NCI-H2227 (cell line): ENCODE data around the gene PTAFR.
A peak's percentile ranks its signal among the peaks of the same experiment; 100 is the strongest.

Source experiments
- DNase-seq: peaks from one replicate; lab custom pipeline; 2025; ENCODE audit not compliant: unreplicated experiment; lab: John Stamatoyannopoulos, UW

The PTAFR gene

DNA sequence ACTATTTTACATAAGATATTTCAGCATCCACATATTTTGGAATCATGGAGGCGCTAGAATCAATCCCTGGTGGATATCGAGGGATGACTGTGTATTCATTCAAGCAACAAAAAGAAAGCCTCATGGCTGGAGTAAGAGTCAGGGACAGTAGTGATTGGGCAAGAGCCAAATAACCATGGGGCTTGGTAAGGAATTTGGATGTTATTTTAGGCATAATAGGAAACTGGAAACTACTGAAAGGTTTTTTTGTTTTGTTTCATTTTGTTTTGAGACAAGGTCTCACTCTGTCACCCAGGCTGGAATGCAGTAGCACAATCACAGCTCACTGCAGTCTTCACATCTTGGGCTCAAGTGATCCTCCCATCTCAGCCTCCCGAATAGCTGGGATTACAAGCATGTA is 54.3 kb downstream of the PTAFR start:
- no peak for DNase-seq

DNA sequence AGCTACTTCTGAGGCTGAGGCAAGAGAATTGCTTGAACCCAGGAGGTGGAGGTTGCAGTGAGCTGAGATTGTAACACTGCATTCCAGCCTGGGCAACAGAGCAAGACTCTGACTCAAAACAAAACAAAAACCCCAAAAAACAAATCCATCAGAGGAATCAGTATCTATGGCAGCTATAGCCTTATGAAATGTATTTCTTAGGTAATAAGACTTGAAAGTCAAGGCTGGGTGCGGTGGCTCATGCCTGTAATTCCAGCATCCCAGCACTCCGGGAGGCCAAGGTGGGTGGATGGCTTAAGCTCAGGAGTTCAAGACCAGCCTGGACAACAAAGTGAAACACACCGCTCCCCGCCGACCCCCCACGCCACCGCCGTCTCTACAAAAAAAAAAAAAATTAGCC is 56.9 kb downstream of the PTAFR start:
- no peak for DNase-seq

DNA sequence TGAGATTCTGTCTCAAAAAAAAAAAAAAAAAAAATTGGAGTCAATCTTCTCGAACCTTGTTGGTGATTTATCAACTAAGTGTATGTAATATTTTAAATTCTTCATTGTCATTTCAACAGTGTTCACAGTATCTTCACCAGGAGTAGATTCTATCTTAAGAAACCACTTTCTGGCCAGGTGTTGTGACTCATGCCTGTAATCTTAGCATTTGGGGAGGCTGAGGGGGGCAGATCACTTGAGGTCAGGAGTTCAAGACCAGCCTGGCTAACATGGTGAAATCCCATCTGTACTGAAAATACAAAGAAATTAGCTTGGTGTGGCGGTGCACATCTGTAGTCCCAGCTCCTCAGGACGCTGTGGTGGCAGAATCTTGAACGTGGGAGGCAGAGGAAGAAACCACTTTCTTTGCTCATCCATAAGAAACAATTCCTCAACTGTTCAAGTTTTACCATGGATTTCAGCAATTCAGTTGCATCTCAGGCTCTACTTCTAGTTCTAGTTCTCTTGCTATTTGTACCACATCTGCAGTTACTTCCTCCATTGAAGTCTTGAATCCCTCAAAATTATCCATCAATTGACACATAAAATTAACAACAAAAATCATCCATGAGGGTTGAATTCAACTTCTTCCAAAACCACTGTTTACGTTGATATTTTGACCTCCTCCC is 57.7 kb downstream of the PTAFR start:
- no peak for DNase-seq

DNA sequence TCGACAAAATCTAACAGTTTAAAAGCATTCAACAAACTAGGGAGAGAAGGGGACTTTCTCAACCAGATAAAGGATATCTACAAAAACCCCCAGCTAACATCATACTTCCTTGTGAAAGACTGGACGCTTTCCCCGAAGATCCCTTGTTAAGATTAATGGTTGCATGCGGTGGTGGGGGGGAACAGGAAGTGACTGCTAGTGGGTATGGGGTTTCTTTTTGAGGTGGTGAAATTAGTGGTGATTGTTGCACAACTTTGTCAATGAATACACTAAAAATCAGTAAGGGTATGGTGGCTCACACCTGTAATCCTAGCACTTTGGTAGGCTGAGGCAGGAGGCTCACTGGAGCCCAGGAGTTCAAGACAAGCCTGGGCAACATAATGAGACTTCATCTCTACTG is 61.2 kb downstream of the PTAFR start:
- DNase-seq = no peak

DNA sequence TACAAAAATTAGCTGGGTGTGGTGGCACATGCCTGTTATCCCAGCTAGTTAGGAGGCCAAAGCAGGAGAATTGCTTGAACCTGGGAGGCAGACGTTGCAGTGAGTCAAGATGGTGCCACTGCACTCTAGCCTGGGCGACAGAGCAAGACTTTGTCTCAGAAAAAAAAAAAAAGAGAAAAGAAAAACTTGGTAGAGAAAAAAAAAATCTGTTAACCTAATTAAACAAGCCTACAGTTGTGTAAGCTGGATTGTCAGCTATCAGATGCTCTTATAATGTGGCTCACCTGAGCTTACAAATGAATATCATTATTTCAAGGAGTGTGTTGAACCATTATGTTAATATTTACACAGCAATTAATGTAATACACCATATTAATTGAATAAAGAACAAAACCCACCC is 61.6 kb downstream of the PTAFR start:
- no peak for DNase-seq

DNA sequence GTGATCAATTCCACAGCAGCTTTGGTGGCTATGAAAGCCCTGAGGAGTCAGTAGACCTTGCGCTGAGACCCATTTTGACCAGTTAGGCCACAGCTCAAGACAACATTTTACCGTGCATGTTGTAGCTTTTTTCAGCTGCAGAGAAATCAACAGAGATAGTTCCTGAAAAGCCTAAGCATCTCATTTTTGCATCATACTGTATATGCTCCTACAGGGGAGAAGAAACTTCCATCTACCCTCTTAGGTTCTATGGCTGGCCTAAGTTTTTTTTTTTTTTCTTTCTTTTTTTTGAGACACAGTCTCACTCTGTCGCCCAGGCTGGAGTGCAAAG is 63.3 kb downstream of the PTAFR start:
- no peak for DNase-seq

DNA sequence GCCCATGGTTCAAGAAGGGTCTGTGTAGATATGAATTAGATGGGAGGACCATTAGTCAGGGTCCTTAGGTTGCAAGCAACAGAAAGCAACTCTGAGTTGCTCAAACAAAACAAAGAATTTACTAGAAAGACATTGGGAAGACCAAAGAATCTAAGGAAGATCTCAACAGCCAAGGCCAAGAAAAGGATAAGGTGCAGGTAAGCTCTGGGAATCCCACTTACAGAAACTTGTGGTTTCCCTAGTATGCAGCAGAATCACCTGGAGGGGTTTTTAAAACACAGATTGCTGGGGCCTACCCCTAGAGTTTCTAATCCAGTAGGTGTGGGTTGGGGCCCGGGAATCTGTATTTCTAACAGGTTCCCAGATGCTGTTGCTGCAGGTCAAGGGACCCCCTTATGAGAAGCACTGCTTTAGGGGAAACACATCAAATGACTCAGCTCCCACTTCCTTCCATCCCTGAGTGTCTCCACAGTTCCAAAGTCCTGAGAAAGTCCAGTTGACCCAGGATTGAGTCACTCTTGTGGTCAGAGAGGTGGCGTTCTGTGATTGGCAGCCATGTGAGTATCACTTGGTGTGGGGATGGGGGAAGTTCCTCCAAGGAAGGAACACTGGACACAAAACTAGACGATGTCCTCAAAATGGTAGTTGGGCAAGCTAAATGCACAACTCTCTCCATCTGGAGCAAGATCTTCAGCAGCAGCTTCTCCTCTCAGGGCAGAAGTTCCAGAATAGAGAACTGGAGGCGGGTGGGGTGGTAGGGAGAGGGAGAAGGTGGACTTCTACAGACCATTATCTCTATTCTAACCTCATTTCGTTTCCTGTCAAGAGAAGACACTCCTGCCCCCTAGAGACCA is 63.9 kb downstream of the PTAFR start:
- no peak for DNase-seq

DNA sequence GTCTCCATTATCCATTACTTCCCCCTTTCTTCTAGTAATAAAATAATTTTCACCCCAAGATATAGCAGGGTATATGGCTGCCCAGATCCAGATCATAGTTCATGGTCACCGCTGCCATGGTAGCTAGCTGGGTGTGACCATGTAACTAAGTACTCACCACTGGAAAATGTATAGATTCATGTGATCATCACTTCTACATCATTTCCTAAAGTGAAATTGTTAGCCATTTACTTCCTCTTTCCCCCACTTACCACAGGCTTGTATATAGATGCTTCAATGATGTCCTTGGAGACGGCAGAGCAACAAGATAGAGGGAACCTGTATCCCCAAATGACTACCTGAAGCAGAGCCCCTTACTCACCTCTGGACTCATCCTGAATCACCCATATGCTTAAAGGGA is 65.3 kb downstream of the PTAFR start:
- DNase-seq = no peak

DNA sequence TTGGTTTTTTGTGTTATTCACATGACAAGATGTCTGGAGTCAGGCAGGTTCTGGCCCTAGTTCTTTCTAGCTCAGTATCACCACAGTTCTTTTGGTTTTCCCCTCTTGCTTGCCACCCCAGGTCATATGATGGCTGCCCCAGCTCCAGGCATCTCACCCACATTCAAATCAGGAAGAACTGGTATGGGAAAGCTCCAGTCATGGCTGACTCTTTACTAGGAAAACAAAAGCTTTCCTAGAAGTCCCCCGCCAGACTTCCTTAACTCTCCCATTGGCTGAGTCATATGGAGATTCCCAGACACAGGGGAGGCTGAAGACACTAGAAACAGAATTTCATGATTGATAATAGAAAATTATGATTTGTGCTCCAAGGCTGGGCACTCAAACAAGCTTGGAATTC is 65.9 kb downstream of the PTAFR start:
- no peak for DNase-seq

DNA sequence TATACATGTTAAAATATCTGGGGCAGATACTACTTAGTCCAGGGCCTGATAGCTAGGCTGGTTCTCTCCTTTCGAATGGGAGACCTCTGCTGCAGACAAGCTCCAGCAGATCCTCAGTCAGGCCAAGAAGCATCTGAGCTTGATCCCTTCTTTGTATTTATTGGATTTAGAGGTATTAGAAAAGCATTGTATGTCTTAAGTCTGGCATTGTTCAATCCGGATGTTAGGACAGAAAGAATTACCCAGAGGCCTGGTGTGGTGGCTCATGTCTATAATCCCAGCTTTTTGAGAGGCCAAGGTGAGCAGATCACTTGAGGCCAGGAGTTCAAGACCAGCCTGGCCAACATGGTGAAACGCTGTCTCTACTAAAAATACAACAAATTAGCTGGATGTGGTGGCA is 66.9 kb downstream of the PTAFR start:
- no peak for DNase-seq

DNA sequence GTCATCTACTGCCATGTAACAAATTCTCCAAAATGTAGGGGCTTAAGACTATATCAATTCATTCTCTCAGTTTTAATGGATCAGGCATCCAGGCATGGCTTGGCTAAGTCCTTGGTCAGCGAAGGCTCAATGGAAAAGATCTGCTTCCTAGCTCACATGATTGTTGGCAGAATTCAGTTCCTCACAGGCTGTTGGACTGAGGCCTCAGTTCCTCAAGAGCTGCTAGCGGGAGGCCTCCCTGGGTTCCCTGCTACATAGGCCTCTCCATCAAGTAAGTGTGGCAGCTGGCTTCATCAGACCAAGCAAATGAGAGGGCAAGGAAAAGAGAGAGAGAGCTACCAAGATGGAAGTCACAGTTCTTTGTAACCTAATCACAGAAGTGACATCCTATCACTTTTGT is 68.5 kb downstream of the PTAFR start:
- DNase-seq = no peak

DNA sequence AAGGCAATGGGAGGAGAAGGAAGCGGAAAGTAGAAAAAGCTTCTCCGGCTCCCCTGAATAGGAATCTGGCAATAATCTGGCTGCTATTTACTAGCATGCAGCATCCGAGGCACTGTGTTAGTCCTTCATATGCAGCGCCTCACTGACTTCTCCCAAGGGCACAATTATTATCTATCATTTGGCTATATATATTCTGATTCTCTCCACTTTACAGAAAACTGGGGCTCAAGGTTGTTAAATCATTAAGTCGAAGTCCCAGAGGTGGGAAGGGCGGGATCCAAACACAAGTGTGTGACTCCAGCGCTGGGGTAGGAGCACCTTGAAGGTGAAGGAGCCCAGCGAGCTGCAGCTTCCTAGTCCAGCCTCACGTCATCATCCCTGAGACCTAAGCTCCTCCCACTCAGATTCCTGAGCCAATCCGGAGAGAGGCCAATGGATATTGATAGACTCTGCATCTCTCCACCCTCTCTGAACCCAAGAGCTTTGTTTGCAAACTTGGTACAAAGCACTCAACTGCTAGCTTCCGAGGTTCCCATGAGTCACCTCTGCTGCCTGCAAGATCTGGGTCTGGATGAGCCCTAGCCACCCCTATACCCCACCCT is 71.5 kb downstream of the PTAFR start:
- peak; percentile 83 for DNase-seq

DNA sequence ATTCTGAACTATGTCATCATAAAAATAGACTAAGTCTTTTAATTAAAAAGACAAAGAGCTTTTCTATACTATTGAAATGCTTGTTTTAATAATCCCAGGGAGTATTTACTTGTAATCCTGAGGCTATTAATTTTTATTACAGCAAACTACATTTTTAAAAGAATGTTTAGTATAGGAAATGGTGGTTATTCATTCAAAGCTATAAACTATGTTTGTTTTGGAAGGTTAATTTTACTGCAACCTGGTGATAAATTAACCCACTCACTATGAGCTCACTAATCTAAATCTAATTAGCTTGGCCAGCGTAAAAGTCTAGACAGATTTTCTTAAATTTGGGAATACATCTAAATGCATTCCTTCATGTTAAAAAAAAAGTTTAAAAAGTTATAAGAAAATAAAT is 74.3 kb downstream of the PTAFR start:
- no peak for DNase-seq

DNA sequence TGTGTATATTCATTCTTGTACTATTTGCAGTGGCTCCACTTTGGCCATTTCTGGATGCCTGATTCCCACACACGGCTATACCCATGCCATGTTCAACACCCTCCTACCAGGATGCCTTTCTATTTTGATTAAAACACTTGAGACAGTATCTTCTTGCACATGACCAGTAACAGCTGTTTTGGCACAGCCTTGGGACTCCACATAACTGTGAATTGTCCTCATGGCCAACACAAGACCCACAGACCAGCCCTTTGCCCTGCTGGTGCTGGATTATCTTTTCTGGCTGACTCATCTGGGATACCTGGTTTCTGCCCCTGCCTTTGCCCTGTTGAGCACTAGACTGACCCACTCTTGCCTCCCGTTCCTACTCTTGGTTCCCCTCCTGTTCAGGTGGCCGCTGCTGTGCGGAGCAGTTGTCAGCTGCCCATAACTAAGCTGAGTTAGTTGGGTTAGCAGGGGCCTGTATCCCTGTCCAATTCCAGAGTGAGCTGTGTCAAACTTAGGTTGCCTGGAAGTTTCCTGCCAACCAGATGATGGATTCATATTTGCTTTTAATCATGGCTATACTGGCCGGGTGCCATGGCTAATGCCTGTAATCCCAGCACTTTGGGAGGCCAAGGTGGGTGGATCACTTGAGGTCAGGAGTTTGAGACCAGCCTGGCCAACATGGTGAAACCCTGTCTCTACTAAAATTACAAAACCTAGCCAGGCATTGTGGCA is 77.3 kb downstream of the PTAFR start:
- DNase-seq = no peak
